Tibial nerve (tissue), 4 donors: ENCODE results near the gene AP3B1.

Experiments
- EP300 ChIP-seq, 2 donors: sonication (generic); formaldehyde crosslinking; IDR thresholded peaks; one replicate each; pipeline ENCODE4 v1.6.1; 2017; ENCODE audit warnings: antibody characterized with exemption in 2 of 2, mild to moderate bottlenecking in 1 of 2
- POLR2A ChIP-seq, 2 donors: fragments of 450-650 bp; IDR thresholded peaks; one replicate each; pipeline ENCODE4 v1.6.1; 2017; ENCODE audit warnings: antibody characterized with exemption in 2 of 2, mild to moderate bottlenecking in 2 of 2, moderate library complexity in 2 of 2
- TF ChIP-seq, protein P1 (sequence below), 5 experiments: fragments of 200-600 bp in 3 of 5; fragments of 450-650 bp in 2 of 5; sonication (generic) in 3 of 5; IDR thresholded peaks; one replicate each; pipeline ENCODE4 v1.5.1; 2016 to 2019; ENCODE audit warnings: antibody characterized with exemption in 5 of 5, mild to moderate bottlenecking in 3 of 5, moderate library complexity in 2 of 5

DNA sequence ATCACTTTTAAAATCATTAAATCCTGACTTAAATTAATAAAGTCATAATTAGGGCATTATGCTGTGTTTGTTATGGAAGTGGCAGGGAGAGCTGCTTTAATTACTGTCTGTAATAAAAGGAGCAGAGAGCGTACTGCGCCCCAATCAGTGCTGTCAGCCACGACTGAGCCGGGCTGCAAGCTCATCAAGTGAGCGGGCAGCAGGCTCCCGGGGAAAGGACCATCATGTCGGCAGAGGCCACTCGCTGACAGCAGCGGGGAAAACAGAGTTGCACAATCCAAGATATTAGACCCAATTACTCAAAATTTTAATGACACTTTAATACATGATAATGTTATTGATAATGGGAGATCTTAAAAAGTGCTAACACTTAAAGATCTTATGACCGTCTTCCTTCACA is 181.6 kb downstream of the AP3B1 start:
- TF ChIP-seq, protein P1, sequence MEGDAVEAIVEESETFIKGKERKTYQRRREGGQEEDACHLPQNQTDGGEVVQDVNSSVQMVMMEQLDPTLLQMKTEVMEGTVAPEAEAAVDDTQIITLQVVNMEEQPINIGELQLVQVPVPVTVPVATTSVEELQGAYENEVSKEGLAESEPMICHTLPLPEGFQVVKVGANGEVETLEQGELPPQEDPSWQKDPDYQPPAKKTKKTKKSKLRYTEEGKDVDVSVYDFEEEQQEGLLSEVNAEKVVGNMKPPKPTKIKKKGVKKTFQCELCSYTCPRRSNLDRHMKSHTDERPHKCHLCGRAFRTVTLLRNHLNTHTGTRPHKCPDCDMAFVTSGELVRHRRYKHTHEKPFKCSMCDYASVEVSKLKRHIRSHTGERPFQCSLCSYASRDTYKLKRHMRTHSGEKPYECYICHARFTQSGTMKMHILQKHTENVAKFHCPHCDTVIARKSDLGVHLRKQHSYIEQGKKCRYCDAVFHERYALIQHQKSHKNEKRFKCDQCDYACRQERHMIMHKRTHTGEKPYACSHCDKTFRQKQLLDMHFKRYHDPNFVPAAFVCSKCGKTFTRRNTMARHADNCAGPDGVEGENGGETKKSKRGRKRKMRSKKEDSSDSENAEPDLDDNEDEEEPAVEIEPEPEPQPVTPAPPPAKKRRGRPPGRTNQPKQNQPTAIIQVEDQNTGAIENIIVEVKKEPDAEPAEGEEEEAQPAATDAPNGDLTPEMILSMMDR (IDR thresholded peaks at IDR 0.05) = no peak
- TF ChIP-seq EP300 (IDR thresholded peaks at IDR 0.05) (no peak), POLR2A (IDR thresholded peaks at IDR 0.05) (no peak)
